NCI-H774 (cell line): ENCODE data around the gene PUS10.

Experiments used
- DNase-seq: peaks from one replicate; lab custom pipeline; 2025; lab: John Stamatoyannopoulos, UW

The PUS10 gene

GRCh38 chr2:60972889-60973656 is 45.0 kb downstream of the PUS10 start:
- no peak for DNase-seq

- no peak for DNase-seq
These were observed 51.3 kb downstream of the PUS10 start for GRCh38 chr2:60966507-60967405.

DNA sequence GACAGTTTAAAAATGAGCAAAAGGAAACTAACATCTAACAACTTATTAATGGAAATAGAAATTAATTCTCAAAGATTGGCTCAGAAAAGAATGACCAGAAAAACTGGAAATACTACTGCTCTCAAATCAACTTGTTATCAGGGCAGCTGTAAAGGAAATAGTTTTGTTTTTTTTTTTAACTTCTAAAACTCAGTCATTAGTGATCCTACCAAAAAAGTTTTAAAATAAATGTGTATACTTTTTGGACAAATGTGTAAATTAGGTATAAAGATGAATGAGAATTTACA is 52.6 kb downstream of the PUS10 start:
- DNase-seq: no peak

DNA sequence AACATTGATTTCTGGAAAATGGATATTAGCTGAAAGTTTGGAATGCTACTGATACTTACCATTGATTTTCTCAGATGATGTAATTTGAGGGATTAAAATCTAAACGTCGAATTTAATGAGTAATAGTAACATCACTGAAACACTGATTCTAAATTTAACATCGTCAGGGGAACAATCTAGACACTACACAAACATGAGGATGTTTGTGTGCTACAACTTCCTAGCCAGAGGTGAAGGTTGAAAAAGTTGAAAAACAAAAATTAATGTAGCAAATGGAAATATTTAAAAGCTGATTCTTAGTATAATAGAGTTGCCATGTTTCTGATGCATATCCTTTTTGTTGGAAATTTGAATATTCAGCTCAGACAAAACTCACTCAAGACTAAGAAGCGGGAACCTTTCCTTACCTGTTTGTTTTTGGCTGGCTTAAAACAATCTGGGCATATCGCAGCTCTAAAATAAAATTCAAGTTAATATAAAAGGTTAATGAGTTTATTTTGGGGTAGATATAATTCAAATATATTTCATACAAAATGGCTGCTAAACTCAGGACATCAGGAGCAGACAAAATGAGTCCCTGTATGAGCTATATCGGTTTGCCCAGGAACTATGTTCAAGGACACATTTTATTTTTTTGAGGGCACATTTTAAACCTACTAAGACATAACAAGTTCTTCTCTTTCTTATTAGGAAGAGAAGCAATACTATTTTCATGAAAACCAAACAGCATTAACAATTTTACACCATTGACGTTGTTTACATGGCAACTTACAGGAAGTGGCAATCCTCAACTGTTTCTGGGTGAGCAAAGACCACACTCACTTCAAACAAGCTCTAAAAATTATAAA is 53.2 kb downstream of the PUS10 start:
- no peak for DNase-seq

GRCh38 chr2:60963190-60963589 is 54.9 kb downstream of the PUS10 start:
- no peak for DNase-seq

- DNase-seq: no peak
These were observed 55.5 kb downstream of the PUS10 start for GRCh38 chr2:60962528-60962927.

- no peak for DNase-seq
These were observed 56.6 kb downstream of the PUS10 start for GRCh38 chr2:60961457-60961856.

- no peak for DNase-seq
These were observed 57.3 kb downstream of the PUS10 start for GRCh38 chr2:60960706-60961105.

GRCh38 chr2:60959501-60959900 is 58.6 kb downstream of the PUS10 start:
- peak; percentile 16 for DNase-seq

DNA sequence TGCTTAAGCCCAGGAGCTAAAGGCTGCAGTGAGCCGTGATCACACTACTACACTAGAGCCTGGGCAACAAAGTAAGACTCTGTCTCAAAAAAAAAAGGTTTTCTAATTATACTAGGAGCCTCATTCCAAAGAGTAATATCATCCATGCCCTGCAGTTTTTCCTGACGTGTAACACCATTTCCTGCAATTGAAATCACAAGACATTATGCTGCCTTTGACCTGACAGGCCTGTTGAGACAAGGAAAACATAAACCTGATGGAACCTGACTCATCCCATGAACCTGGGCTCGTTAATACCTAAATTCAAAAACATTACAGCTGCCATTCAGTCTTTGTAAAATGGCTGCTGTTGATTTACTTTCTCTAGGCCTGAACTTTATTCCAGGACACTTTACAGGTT is 59.3 kb downstream of the PUS10 start:
- no peak for DNase-seq

- DNase-seq: no peak
These were observed 59.7 kb downstream of the PUS10 start for GRCh38 chr2:60958361-60958760.

- DNase-seq: no peak
These were observed 60.4 kb downstream of the PUS10 start for GRCh38 chr2:60957643-60958042.

GRCh38 chr2:60957224-60957623 is 60.8 kb downstream of the PUS10 start:
- no peak for DNase-seq

GRCh38 chr2:60954139-60954538 is 63.9 kb downstream of the PUS10 start:
- DNase-seq: no peak

- no peak for DNase-seq
These were observed 69.0 kb downstream of the PUS10 start for GRCh38 chr2:60948926-60949579.

DNA sequence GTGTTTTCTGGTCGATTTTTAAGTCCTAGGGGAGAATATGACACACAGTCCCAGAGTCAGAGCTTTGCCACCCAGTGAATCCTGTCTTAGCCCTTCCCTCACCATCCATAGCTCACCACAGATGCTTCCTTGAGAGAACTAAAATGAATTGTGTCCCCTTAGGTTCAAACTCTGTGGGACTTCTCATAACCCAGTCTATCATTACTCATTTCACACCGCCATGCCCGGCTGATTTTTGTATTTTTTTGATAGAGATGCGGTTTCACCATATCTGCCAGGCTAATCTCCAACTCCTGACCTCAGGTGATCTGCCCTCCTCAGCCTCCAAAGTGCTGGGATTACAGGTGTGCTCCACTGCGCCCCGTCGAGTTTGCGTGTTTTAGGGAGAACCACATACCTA is 69.9 kb downstream of the PUS10 start:
- DNase-seq: no peak

DNA sequence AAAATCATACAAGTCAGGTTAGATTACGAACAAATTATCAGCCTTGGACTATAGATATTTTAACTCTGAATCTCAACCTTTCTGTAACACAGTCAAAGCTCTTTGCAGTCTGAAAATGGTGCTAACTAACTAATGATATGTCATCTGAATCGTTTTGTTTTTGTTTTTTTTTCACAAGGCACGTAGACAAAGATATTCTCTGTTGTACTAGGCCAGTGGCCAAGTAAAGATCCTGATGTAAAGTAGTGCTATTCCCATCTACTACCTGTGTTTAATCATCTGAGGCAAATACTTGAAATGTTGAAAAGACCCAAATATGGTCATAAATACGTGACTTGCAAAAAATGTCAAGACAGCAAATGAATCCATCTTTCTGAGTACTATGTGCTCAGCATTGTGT is 71.0 kb downstream of the PUS10 start:
- peak; percentile 87 for DNase-seq

GRCh38 chr2:60945341-60945740 is 72.7 kb downstream of the PUS10 start:
- no peak for DNase-seq

GRCh38 chr2:60939622-60940021 is 78.4 kb downstream of the PUS10 start:
- DNase-seq: no peak

DNA sequence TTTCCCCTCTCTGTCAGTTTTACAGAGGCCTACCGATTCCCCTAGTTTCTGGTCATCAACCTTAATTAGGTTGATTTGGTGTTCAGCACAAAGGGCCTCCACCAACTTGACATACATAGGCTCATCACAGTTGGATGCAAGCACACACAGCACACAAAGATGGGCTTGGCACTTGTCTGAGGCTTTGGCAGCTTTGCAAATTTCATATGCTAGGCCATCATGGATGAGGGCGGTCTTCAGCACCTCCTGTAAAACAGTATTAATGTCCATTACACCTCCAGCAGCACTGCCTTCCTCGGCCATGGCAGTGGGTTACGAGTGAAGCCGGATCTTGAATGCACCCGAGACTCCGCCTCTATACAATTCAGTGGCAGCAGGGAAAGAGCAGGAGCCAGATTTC is 79.8 kb downstream of the PUS10 start:
- DNase-seq: no peak

DNA sequence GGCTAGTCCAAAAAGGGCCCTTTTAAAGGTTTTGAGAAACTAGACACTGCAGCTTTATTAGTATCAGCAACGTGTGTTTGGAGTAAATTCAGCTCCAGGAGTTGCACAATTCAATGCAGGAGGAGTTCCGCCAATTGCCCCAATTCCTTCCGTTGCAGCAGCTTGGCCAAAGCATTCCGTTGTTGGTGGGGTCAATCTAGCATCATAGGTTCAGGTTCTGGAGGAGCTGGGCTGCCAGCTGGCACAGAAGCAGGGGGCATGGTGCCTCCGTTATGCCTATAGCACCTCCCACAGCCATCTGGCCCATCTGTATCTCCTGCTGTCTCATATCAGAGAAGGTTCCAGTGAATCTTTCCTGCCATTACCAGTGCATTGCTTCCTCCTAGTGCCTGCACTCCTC is 81.3 kb downstream of the PUS10 start:
- DNase-seq: no peak

- DNase-seq: no peak
These were observed 83.8 kb downstream of the PUS10 start for GRCh38 chr2:60934165-60934722.
